A549 (cell line): ENCODE data around the gene SIK2. TPM values are rescaled to one million over a fixed set of nuclear protein-coding genes. Genes with fewer than 3 reads are reported as not detected.

Experiments used
- ATAC-seq, 2 experiments: fragments of 200-7000 bp in 1 of 2; fragments of >200 bp in 1 of 2; cut with Nextera tagmentation in 1 of 2; cut with Tn5 transposase in 1 of 2; 3 replicates each; pipeline versions ENCODE4 v1.8.0 to v1.9.1; 2018 to 2020; ENCODE audit warnings: mild to moderate bottlenecking in 1 of 2, moderate library complexity in 1 of 2
- CTCF ChIA-PET: fragments of 300-600 bp; sonication (Branson Sonifier 250); formaldehyde crosslinking; extraction: SDS; loops from one replicate; lab custom pipeline; 2021; ENCODE audit warnings: antibody characterized with exemption, inconsistent platforms; lab: Yijun Ruan, JAX
- POLR2A ChIA-PET: fragments of 350-600 bp; formaldehyde crosslinking; extraction: SDS; loops from one replicate; lab custom pipeline; 2021; ENCODE audit warnings: antibody characterized with exemption, inconsistent platforms; lab: Yijun Ruan, JAX
- DNase-seq, 2 experiments: peaks; one replicate each; pipeline versions ENCODE4 v3.0.0 to v3.0.0-alpha.2; 2011 to 2016; ENCODE audit warnings: low read depth in 1 of 2, low spot score in 1 of 2
- FAIRE-seq: peaks from 2 replicates; lab custom pipeline; 2011; peaks lifted over from hg19 to GRCh38; lab: Jason Lieb, UNC
- H3K27ac ChIP-seq, 2 experiments: fragments of >200 bp; sonication (Bioruptor Twin); formaldehyde crosslinking; 3 replicates each; pipeline ENCODE4 v1.5.1; 2016 to 2017
- H3K4me1 ChIP-seq: fragments of >200 bp; sonication (Bioruptor Twin); formaldehyde crosslinking; 3 replicates; pipeline ENCODE4 v1.6.1; 2016
- H3K4me2 ChIP-seq: fragments of >200 bp; sonication (Bioruptor Twin); formaldehyde crosslinking; 3 replicates; pipeline ENCODE4 v1.6.1; 2016
- H3K4me3 ChIP-seq: fragments of >200 bp; sonication (Bioruptor Twin); formaldehyde crosslinking; 3 replicates; pipeline ENCODE4 v1.5.1; 2016
- H3K9me3 ChIP-seq: fragments of >200 bp; sonication (Bioruptor Twin); formaldehyde crosslinking; 3 replicates; pipeline ENCODE4 v1.6.1; 2016
- BCL3 ChIP-seq: fragments of >200 bp; sonication (Bioruptor Twin); formaldehyde crosslinking; IDR thresholded peaks from 3 replicates; pipeline ENCODE4 v1.6.1; 2016
- CBX8 ChIP-seq: fragments of 200-600 bp; sonication (generic); IDR thresholded peaks from 2 replicates; pipeline ENCODE4 v1.6.1; 2016
- CHD2 ChIP-seq: fragments of 150-350 bp; IDR thresholded peaks from 2 replicates; pipeline ENCODE4 v1.6.1; 2014; ENCODE audit warnings: low read length; ENCODE audit not compliant: partially characterized antibody
- CTCF ChIP-seq: fragments of >200 bp; sonication (Bioruptor Twin); formaldehyde crosslinking; IDR thresholded peaks from 3 replicates; pipeline ENCODE4 v1.5.1; 2016
- EHF ChIP-seq: fragments of 250-450 bp; sonication (Bioruptor Pico); IDR thresholded peaks from 2 replicates; pipeline ENCODE4 v1.5.0; 2020; ENCODE audit warnings: mild to moderate bottlenecking
- EP300 ChIP-seq, 2 experiments: fragments of >200 bp; sonication (Bioruptor Twin); formaldehyde crosslinking; IDR thresholded peaks; 2 replicates in 1 of 2; 3 replicates in 1 of 2; pipeline ENCODE4 v1.6.1; 2016 to 2017
- ESRRA ChIP-seq: fragments of 150-350 bp; IDR thresholded peaks from 2 replicates; pipeline ENCODE4 v1.6.1; 2014; ENCODE audit warnings: mild to moderate bottlenecking, low read length, borderline replicate concordance
- FOSB ChIP-seq: fragments of 250-450 bp; sonication (Bioruptor Pico); IDR thresholded peaks from 2 replicates; pipeline ENCODE4 v1.5.0; 2020; ENCODE audit warnings: mild to moderate bottlenecking, moderate library complexity
- FOSL2 ChIP-seq, 2 experiments: fragments of 450-650 bp in 1 of 2; fragments of >200 bp in 1 of 2; sonication (Bioruptor Twin) in 1 of 2; formaldehyde crosslinking; IDR thresholded peaks; 2 replicates each; pipeline versions ENCODE4 v1.5.0 to v1.6.1; 2016 to 2020; ENCODE audit warnings: mild to moderate bottlenecking in 1 of 2, moderate library complexity in 1 of 2
- GATA3 ChIP-seq: IDR thresholded peaks from 2 replicates; pipeline ENCODE4 v1.6.1; 2012; ENCODE audit warnings: borderline replicate concordance
- HDAC2 ChIP-seq: fragments of 200-600 bp; sonication (generic); IDR thresholded peaks from 2 replicates; pipeline ENCODE4 v1.6.1; 2016
- HES2 ChIP-seq: fragments of >200 bp; sonication (Bioruptor Twin); formaldehyde crosslinking; IDR thresholded peaks from 2 replicates; pipeline ENCODE4 v1.6.1; 2016
- HOXB5 ChIP-seq: fragments of 250-450 bp; sonication (Bioruptor Pico); IDR thresholded peaks from 2 replicates; pipeline ENCODE4 v1.5.0; 2020; ENCODE audit warnings: mild to moderate bottlenecking, moderate library complexity
- JUN ChIP-seq, 2 experiments: fragments of >200 bp; sonication (Bioruptor Twin); formaldehyde crosslinking; IDR thresholded peaks; 2 replicates in 1 of 2; 3 replicates in 1 of 2; pipeline ENCODE4 v1.6.1; 2016 to 2017
- JUNB ChIP-seq: fragments of >200 bp; sonication (Bioruptor Twin); formaldehyde crosslinking; IDR thresholded peaks from 2 replicates; pipeline ENCODE4 v1.6.1; 2016
- MAFK ChIP-seq: fragments of 450-650 bp; IDR thresholded peaks from 2 replicates; pipeline ENCODE4 v1.6.1; 2014; ENCODE audit not compliant: partially characterized antibody
- MAZ ChIP-seq: fragments of 150-350 bp; IDR thresholded peaks from 2 replicates; pipeline ENCODE4 v1.6.1; 2014; ENCODE audit warnings: antibody characterized with exemption, low read depth, low read length, borderline replicate concordance
- MYC ChIP-seq: IDR thresholded peaks from 2 replicates; pipeline ENCODE4 v1.6.1; 2012; ENCODE audit warnings: mild to moderate bottlenecking, inconsistent platforms, low read length, improper control_type of control experiment, borderline replicate concordance
- NR3C1 ChIP-seq: fragments of >200 bp; sonication (Bioruptor Twin); formaldehyde crosslinking; IDR thresholded peaks from 3 replicates; pipeline ENCODE4 v1.6.1; 2017
- PHF8 ChIP-seq: fragments of 200-600 bp; sonication (generic); IDR thresholded peaks from 2 replicates; pipeline ENCODE4 v1.6.1; 2016; ENCODE audit warnings: low read depth, mild to moderate bottlenecking, antibody characterized with exemption, moderate library complexity, borderline replicate concordance
- POLR2AphosphoS2 ChIP-seq: conservative IDR thresholded peaks from 2 replicates; pipeline ENCODE4 v1.6.1; 2012; ENCODE audit warnings: low read length, improper control_type of control experiment, inconsistent platforms
- RARB ChIP-seq: fragments of 250-450 bp; sonication (Bioruptor Pico); IDR thresholded peaks from 2 replicates; pipeline ENCODE4 v1.8.0; 2021; ENCODE audit warnings: mild to moderate bottlenecking, moderate library complexity
- RCOR1 ChIP-seq: fragments of 150-350 bp; IDR thresholded peaks from 2 replicates; pipeline ENCODE4 v1.6.1; 2014; ENCODE audit warnings: antibody characterized with exemption, low read length, low read depth
- RFX5 ChIP-seq: fragments of 450-650 bp; IDR thresholded peaks from 2 replicates; pipeline ENCODE4 v1.7.1; 2014; ENCODE audit warnings: antibody characterized with exemption, mild to moderate bottlenecking, moderate library complexity
- SMC3 ChIP-seq: fragments of >200 bp; sonication (Bioruptor Twin); formaldehyde crosslinking; IDR thresholded peaks from 3 replicates; pipeline ENCODE4 v1.6.1; 2018; ENCODE audit warnings: inconsistent platforms
- TFCP2L1 ChIP-seq: fragments of 250-450 bp; sonication (Bioruptor Pico); IDR thresholded peaks from 2 replicates; pipeline ENCODE4 v1.5.0; 2021; ENCODE audit warnings: mild to moderate bottlenecking
- TP53 ChIP-seq: fragments of 250-450 bp; sonication (Bioruptor Pico); IDR thresholded peaks from 2 replicates; pipeline ENCODE4 v1.5.0; 2021; ENCODE audit warnings: mild to moderate bottlenecking, moderate library complexity
- ZFP36 ChIP-seq: fragments of 450-650 bp; IDR thresholded peaks from 2 replicates; pipeline ENCODE4 v1.6.1; 2014; ENCODE audit warnings: borderline replicate concordance; ENCODE audit not compliant: partially characterized antibody
- ZNF302 ChIP-seq: fragments of 250-450 bp; sonication (Bioruptor Pico); IDR thresholded peaks from 2 replicates; pipeline ENCODE4 v1.9.0; 2021; ENCODE audit warnings: inconsistent platforms, mild to moderate bottlenecking, moderate library complexity
- WGBS: methylation state at CpG from one replicate; pipeline ENCODE4 v1.1.6; 2017; ENCODE audit errors: missing lambda C conversion rate; 5-methylcytosine and 5-hydroxymethylcytosine counted together
- polyA plus RNA-seq, 4 experiments: library from polyadenylated mRNA; depleted of rRNA in 3 of 4; stranded (reverse); fragments of >200 nt; fragmentation: RNase III in 1 of 4; extraction: RNeasy Plus Mini Kit Qiagen cat#74134 plus additional on column Dnase treatment in 1 of 4; gene quantifications; 2 replicates in 3 of 4; 3 replicates in 1 of 4; pipeline ENCODE4 v1.2.3, GENCODE V29; 2011 to 2017

The SIK2 gene
- polyA plus RNA-seq, 2 of the 4 experiments (the other 2 are of a cell fraction) = 4.5 to 9.0 TPM

GRCh38 chr11:111554532-111554931, 47.7 kb upstream of the SIK2 start (continued):
- TF ChIP-seq PHF8 = no peak
- TF ChIP-seq SMC3 = no peak
- TF ChIP-seq TFCP2L1 (CRISPR knock-in tag) = no peak
- TF ChIP-seq POLR2AphosphoS2 = no peak

- ChIA-PET POLR2A (no interaction called here), CTCF (interaction anchor here (0.9 to 1.4 kb wide), 3 partner anchors 24 to 222 kb away, joined by 3 to 4 read pairs (median 3); no protein-coding TSS in a partner anchor)
- no peak overlapping the region for H3K4me3 ChIP-seq
- TF ChIP-seq EP300 (IDR thresholded peaks at IDR 0.05) (no peak), ESRRA (no peak), EHF (CRISPR knock-in tag) (no peak), TFCP2L1 (CRISPR knock-in tag) (no peak), HOXB5 (CRISPR knock-in tag) (no peak)
- ATAC-seq (no peak), DNase-seq (no peak), FAIRE-seq (no peak)
- no peak overlapping the region for H3K4me2 ChIP-seq
- peaks cover 12% of the 10 kb centered on the region; the same call in 2 of the 3 replicates for H3K9me3 ChIP-seq
- peaks cover 15% of the 10 kb centered on the region for H3K4me1 ChIP-seq
- H3K27ac ChIP-seq = no peak overlapping the region
Observed at GRCh38 chr11:111555255-111555654, 47.0 kb upstream of the SIK2 start.

- FAIRE-seq = no peak
Observed at GRCh38 chr11:111557425-111558111, 44.7 kb upstream of the SIK2 start.

GRCh38 chr11:111559800-111560464, 42.3 kb upstream of the SIK2 start:
- POLR2A ChIA-PET = no interaction called here
- CTCF ChIA-PET = interaction anchor here (2.2 kb wide), 1 partner anchor 218 kb away, joined by 5 read pairs; no protein-coding TSS in a partner anchor
- Histone ChIP-seq H3K9me3 (peaks cover 12% of the 10 kb centered on the region; the same call in 2 of the 3 replicates), H3K4me2 (no peak overlapping the region), H3K27ac (peak overlapping the region in 1 of 2 experiments; percentile 61; a peak in 2 of 6 replicates), H3K4me1 (peaks cover 40% of the 10 kb centered on the region), H3K4me3 (no peak overlapping the region)
- WGBS = 86% methylated on average over 11 of the region's 11 CpGs
- no peak for TF ChIP-seq FOSB (CRISPR knock-in tag)
- no peak for TF ChIP-seq ESRRA
- no peak for TF ChIP-seq HES2
- TF ChIP-seq RCOR1 = no peak
- TF ChIP-seq HDAC2 = no peak
- TF ChIP-seq MYC = no peak
- TF ChIP-seq CHD2 = no peak
- TF ChIP-seq TFCP2L1 (CRISPR knock-in tag) = no peak
- TF ChIP-seq MAFK = no peak
- TF ChIP-seq RARB = no peak
- no peak for TF ChIP-seq CBX8
- TF ChIP-seq ZNF302 (CRISPR knock-in tag) = no peak
- no peak for TF ChIP-seq PHF8
- TF ChIP-seq NR3C1 = no peak
- no peak for TF ChIP-seq CTCF
- TF ChIP-seq TP53 = no peak
- no peak for TF ChIP-seq MAZ
- TF ChIP-seq BCL3 = no peak
- DNase-seq (no peak), ATAC-seq (no peak), FAIRE-seq (no peak)

More at GRCh38 chr11:111557425-111558111, 44.7 kb upstream of the SIK2 start:
- WGBS = 31% methylated on average over 5 of the region's 5 CpGs
- Histone ChIP-seq H3K4me2 (peak overlapping the region; percentile 44), H3K27ac (peak overlapping the region; percentile 72 to 86), H3K4me1 (peaks cover 33% of the 10 kb centered on the region), H3K4me3 (no peak overlapping the region)
- CTCF ChIA-PET = interaction anchor here (1.1 to 2.1 kb wide), 3 partner anchors 29 to 112 kb away, joined by 3 to 6 read pairs (median 4); no protein-coding TSS in a partner anchor
- DNase-seq (peak in 1 of 2 experiments; percentile 53), ATAC-seq (peak; percentile 75 to 77)
- no peak for TF ChIP-seq CBX8
- peak; percentile 24 for TF ChIP-seq MAFK
- TF ChIP-seq JUN (IDR thresholded peaks at IDR 0.05) = peak in 1 of 2 experiments; percentile 39; a peak in 1 of 5 replicates
- TF ChIP-seq JUNB = 0 out of 2 replicates have a peak, but pooled peaks have one; percentile 19
- no peak for TF ChIP-seq RFX5
- no peak for TF ChIP-seq RARB
- no peak for TF ChIP-seq ZFP36
- TF ChIP-seq GATA3 = peak; percentile 61; the same call in 1 of the 2 replicates
- TF ChIP-seq FOSL2 (IDR thresholded peaks at IDR 0.05) = no peak
- TF ChIP-seq FOSL2 (CRISPR knock-in tag; IDR thresholded peaks at IDR 0.05) = peak; percentile 55
- TF ChIP-seq, all 56 proteins: peak for 5
- POLR2A ChIA-PET = no interaction called here
- H3K9me3 ChIP-seq = peaks cover 12% of the 10 kb centered on the region; the same call in 2 of the 3 replicates
